Lung (tissue), 12 donors: ENCODE measurements around the gene ADAD2. TPM values are rescaled to one million over a fixed set of nuclear protein-coding genes. Genes with fewer than 3 reads are reported as not detected.

Source experiments
- ATAC-seq: fragments of 200-7000 bp; cut with Tn5 transposase; one replicate; pipeline ENCODE4 v1.9.1; 2020; ENCODE audit warnings: moderate number of reproducible peaks; ENCODE audit not compliant: insufficient read depth, low FRiP score
- DNase-seq, 3 donors: peaks; one replicate each; pipeline ENCODE4 v3.0.0-alpha.2; 2013 to 2017
- H3K27ac ChIP-seq, 2 donors: one replicate each; pipeline ENCODE4 v1.5.1; 2013; ENCODE audit warnings: mild to moderate bottlenecking in 2 of 2, moderate library complexity in 2 of 2, control low read depth in 1 of 2, inconsistent platforms in 1 of 2, low read depth in 1 of 2, low read length in 1 of 2
- H3K27me3 ChIP-seq, 3 donors: one replicate each; pipeline ENCODE4 v1.5.1; 2013; ENCODE audit warnings: low read length in 2 of 3; ENCODE audit not compliant: control insufficient read depth in 3 of 3, insufficient read depth in 3 of 3
- H3K36me3 ChIP-seq, 4 donors: one replicate each; pipeline ENCODE4 v1.5.1; 2013; ENCODE audit warnings: low read length in 4 of 4, mild to moderate bottlenecking in 1 of 4, moderate library complexity in 1 of 4; ENCODE audit not compliant: control insufficient read depth in 4 of 4, insufficient read depth in 4 of 4
- H3K4me1 ChIP-seq, 5 donors: one replicate each; pipeline ENCODE4 v1.5.1; 2013; ENCODE audit warnings: low read length in 5 of 5, mild to moderate bottlenecking in 2 of 5, moderate library complexity in 1 of 5; ENCODE audit not compliant: control insufficient read depth in 5 of 5, insufficient read depth in 5 of 5
- H3K4me3 ChIP-seq: one replicate; pipeline ENCODE4 v1.5.1; 2013; ENCODE audit warnings: mild to moderate bottlenecking, control low read depth, moderate library complexity
- H3K9ac ChIP-seq, 2 donors: one replicate each; pipeline ENCODE4 v1.5.1; 2013; ENCODE audit warnings: low read length in 2 of 2, control low read depth in 1 of 2; ENCODE audit not compliant: insufficient read depth in 1 of 2
- H3K9me3 ChIP-seq, 4 donors: one replicate each; pipeline ENCODE4 v1.5.1; 2013; ENCODE audit warnings: low read length in 3 of 4, mild to moderate bottlenecking in 1 of 4, moderate library complexity in 1 of 4; ENCODE audit not compliant: control insufficient read depth in 4 of 4, insufficient read depth in 3 of 4
- WGBS, 2 donors: extraction: QIAGEN DNeasy Blood & Tissue Kit; methylation state at CpG; one replicate each; pipeline ENCODE4 v1.1.7; 2013; 5-methylcytosine and 5-hydroxymethylcytosine counted together
- polyA plus RNA-seq, 2 donors: library from polyadenylated mRNA; stranded (reverse); fragments of 200-250 nt; gene quantifications; one replicate each; pipeline ENCODE4 v1.2.1, GENCODE V29; 2013
- total RNA-seq, 2 donors: library from RNA; depleted of rRNA in 1 of 2; stranded (reverse); fragments of >200 nt in 1 of 2; gene quantifications; one replicate each; pipeline ENCODE4 v1.2.1, GENCODE V29; 2014 to 2021
- TF ChIP-seq, protein P1 (sequence below): IDR thresholded peaks from 2 replicates; pipeline ENCODE4 v1.5.1; 2012; ENCODE audit warnings: mild to moderate bottlenecking; ENCODE audit errors: control extremely low read depth, extremely low read depth
- donor health status: control.
- donor health status: control.
- donor health status: Bipolar disorder and iron deficiency.
- donor health status: healthy.
- donor health status: DM: yes; HTN: yes; CAD: no.

The ADAD2 gene
- total and polyA plus RNA-seq, 4 donors: 0.06 to 0.83 (median 0.42) TPM

GRCh38 chr16:84232060-84232459 is 41.1 kb downstream of the ADAD2 start:
- ATAC-seq (no peak), DNase-seq (no peak)
- H3K9me3 ChIP-seq: no peaks in the 10 kb centered on the region
- H3K9ac ChIP-seq: no peak overlapping the region
- no peaks in the 10 kb centered on the region for H3K36me3 ChIP-seq
- no peak overlapping the region for H3K27ac ChIP-seq
- H3K4me3 ChIP-seq: no peak overlapping the region
- WGBS, 2 donors: 91 to 93% methylated on average over 5 of the region's 5 CpGs
- TF ChIP-seq, protein P1, sequence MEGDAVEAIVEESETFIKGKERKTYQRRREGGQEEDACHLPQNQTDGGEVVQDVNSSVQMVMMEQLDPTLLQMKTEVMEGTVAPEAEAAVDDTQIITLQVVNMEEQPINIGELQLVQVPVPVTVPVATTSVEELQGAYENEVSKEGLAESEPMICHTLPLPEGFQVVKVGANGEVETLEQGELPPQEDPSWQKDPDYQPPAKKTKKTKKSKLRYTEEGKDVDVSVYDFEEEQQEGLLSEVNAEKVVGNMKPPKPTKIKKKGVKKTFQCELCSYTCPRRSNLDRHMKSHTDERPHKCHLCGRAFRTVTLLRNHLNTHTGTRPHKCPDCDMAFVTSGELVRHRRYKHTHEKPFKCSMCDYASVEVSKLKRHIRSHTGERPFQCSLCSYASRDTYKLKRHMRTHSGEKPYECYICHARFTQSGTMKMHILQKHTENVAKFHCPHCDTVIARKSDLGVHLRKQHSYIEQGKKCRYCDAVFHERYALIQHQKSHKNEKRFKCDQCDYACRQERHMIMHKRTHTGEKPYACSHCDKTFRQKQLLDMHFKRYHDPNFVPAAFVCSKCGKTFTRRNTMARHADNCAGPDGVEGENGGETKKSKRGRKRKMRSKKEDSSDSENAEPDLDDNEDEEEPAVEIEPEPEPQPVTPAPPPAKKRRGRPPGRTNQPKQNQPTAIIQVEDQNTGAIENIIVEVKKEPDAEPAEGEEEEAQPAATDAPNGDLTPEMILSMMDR: no peak
- peaks cover 0 to 2% (median 0%) of the 10 kb centered on the region in 5 donors for H3K4me1 ChIP-seq
- H3K27me3 ChIP-seq: peaks cover 0 to 17% (median 0%) of the 10 kb centered on the region in 3 donors

GRCh38 chr16:84232969-84233368 is 42.0 kb downstream of the ADAD2 start:
- DNase-seq (no peak), ATAC-seq (no peak)
- no peak overlapping the region for H3K9ac ChIP-seq
- WGBS, 2 donors: 90 to 94% methylated on average over 5 of the region's 5 CpGs
- no peak overlapping the region for H3K27ac ChIP-seq
- H3K9me3 ChIP-seq: no peaks in the 10 kb centered on the region
- H3K36me3 ChIP-seq: no peaks in the 10 kb centered on the region
- peaks cover 0 to 17% (median 0%) of the 10 kb centered on the region in 3 donors for H3K27me3 ChIP-seq
- TF ChIP-seq, protein P1: no peak
- H3K4me1 ChIP-seq: peaks cover 0 to 1% (median 0%) of the 10 kb centered on the region in 5 donors
- H3K4me3 ChIP-seq: no peak overlapping the region

DNA sequence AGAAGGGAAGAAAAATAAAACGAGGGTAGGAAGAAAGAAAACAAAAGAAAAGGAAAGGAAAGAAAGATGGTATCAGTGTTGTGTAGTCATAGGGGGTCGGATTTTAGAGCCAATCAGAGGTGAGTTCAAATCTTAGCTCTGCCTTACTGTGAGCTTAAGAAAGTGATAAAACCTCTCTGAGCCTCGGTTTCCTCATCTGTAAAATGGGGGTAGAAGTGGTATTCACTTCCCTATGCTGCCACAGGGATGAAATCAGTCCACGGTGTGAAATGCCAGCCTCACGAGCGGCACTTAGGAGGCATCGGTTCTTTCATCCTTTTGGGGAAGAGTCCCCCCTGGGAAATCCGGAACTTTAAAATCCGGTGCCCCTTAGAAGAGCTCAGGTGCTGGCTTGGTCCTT is 42.8 kb downstream of the ADAD2 start:
- H3K4me1 ChIP-seq: no peaks in the 10 kb centered on the region
- 84 to 85% methylated on average over 9 of the region's 9 CpGs for WGBS, 2 donors
- H3K9me3 ChIP-seq: no peaks in the 10 kb centered on the region
- no peak overlapping the region for H3K4me3 ChIP-seq
- DNase-seq: no peak
- no peak overlapping the region for H3K27ac ChIP-seq
- H3K27me3 ChIP-seq: peaks cover 0 to 17% (median 0%) of the 10 kb centered on the region in 3 donors
- TF ChIP-seq, protein P1: no peak
- no peak overlapping the region for H3K9ac ChIP-seq
- H3K36me3 ChIP-seq: no peaks in the 10 kb centered on the region
- ATAC-seq: no peak
